ENCODE measurements around the gene SLC19A3.

The SLC19A3 gene

GRCh38 chr2:227634201-227634600 is 83.6 kb downstream of the SLC19A3 start:
- in situ Hi-C loops (cut with HindIII; ENCODE audit: low sequenced_read_pairs), result loop anchor here (25.0 kb wide), 1 partner anchor 253 kb away; no protein-coding TSS in a partner anchor
